GM21381 (cell line): ENCODE measurements around the gene WAC.
"Not testable (repeated sequence)": the region's sequence is repeated elsewhere in the genome, so short reads cannot be mapped to it uniquely, and the experiment has no call there.

Source experiments
- ATAC-seq: cut with Tn5 transposase; IDR thresholded peaks from one replicate; pipeline ENCODE4 v1.9.1; 2021; ENCODE audit warnings: mild to moderate bottlenecking, moderate library complexity; ENCODE audit not compliant: unreplicated experiment

The WAC gene

GRCh38 chr10:28604567-28605536 is 71.9 kb downstream of the WAC start:
- ATAC-seq: no peak

GRCh38 chr10:28606568-28606967 is 73.7 kb downstream of the WAC start:
- ATAC-seq: no peak

- ATAC-seq: not testable (repeated sequence)
These were observed 76.7 kb downstream of the WAC start for GRCh38 chr10:28609636-28610035.

- no peak for ATAC-seq
These were observed 80.0 kb downstream of the WAC start for GRCh38 chr10:28612877-28613276.

- ATAC-seq: no peak
These were observed 83.6 kb downstream of the WAC start for GRCh38 chr10:28616514-28616913.

GRCh38 chr10:28619455-28619854 is 86.5 kb downstream of the WAC start:
- ATAC-seq: no peak

- no peak for ATAC-seq
These were observed 87.3 kb downstream of the WAC start for GRCh38 chr10:28620251-28620650.

GRCh38 chr10:28623483-28623882 is 90.6 kb downstream of the WAC start:
- no peak for ATAC-seq

GRCh38 chr10:28624351-28624750 is 91.4 kb downstream of the WAC start:
- ATAC-seq: no peak

- no peak for ATAC-seq
These were observed 94.2 kb downstream of the WAC start for GRCh38 chr10:28627102-28627501.

GRCh38 chr10:28628184-28628893 is 95.4 kb downstream of the WAC start:
- ATAC-seq: peak; percentile 70

- no peak for ATAC-seq
These were observed 99.1 kb downstream of the WAC start for GRCh38 chr10:28631896-28632583.

GRCh38 chr10:28632584-28632945 is 99.6 kb downstream of the WAC start:
- no peak for ATAC-seq

GRCh38 chr10:28633750-28634149 is 100.8 kb downstream of the WAC start:
- ATAC-seq: no peak

GRCh38 chr10:28637346-28637745 is 104.4 kb downstream of the WAC start:
- ATAC-seq: no peak

GRCh38 chr10:28638392-28638791 is 105.5 kb downstream of the WAC start:
- no peak for ATAC-seq

GRCh38 chr10:28640551-28640950 is 107.6 kb downstream of the WAC start:
- no peak for ATAC-seq

- ATAC-seq: no peak
These were observed 111.7 kb downstream of the WAC start for GRCh38 chr10:28644647-28645046.

GRCh38 chr10:28652106-28652505 is 119.2 kb downstream of the WAC start:
- ATAC-seq: no peak

- no peak for ATAC-seq
These were observed 119.8 kb downstream of the WAC start for GRCh38 chr10:28652703-28653102.

GRCh38 chr10:28658824-28659223 is 125.9 kb downstream of the WAC start:
- not testable (repeated sequence) for ATAC-seq
